HS-27A (cell line): ENCODE data around the gene TANGO2.

ENCODE experiments used
- DNase-seq: peaks from one replicate; pipeline ENCODE4 v3.0.0-alpha.2; 2012; ENCODE audit warnings: low read depth, missing footprints

Gene TANGO2

GRCh38 chr22:19996694-19997384 lies 24.1 kb upstream of the TANGO2 start:
- no peak for DNase-seq

- DNase-seq, result no peak
These were observed 23.2 kb upstream of the TANGO2 start for GRCh38 chr22:19997561-19998231.

GRCh38 chr22:19998232-19998951 lies 22.5 kb upstream of the TANGO2 start:
- no peak for DNase-seq

- DNase-seq, result no peak
These were observed 21.7 kb upstream of the TANGO2 start for GRCh38 chr22:19998991-19999820.

GRCh38 chr22:20000246-20001081 lies 20.4 kb upstream of the TANGO2 start:
- no peak for DNase-seq

GRCh38 chr22:20001082-20001638 lies 19.8 kb upstream of the TANGO2 start:
- no peak for DNase-seq

- no peak for DNase-seq
These were observed 18.8 kb upstream of the TANGO2 start for GRCh38 chr22:20002128-20002527.

GRCh38 chr22:20002636-20003035 lies 18.3 kb upstream of the TANGO2 start:
- DNase-seq, result no peak

GRCh38 chr22:20003304-20003703 lies 17.6 kb upstream of the TANGO2 start:
- no peak for DNase-seq

GRCh38 chr22:20004464-20004863 lies 16.4 kb upstream of the TANGO2 start:
- DNase-seq, result no peak

- no peak for DNase-seq
These were observed 12.5 kb upstream of the TANGO2 start for GRCh38 chr22:20008221-20008995.

- DNase-seq, result no peak
These were observed 11.9 kb upstream of the TANGO2 start for GRCh38 chr22:20009018-20009491.

GRCh38 chr22:20009582-20010306 lies 11.2 kb upstream of the TANGO2 start:
- no peak for DNase-seq

GRCh38 chr22:20010307-20011122 lies 10.4 kb upstream of the TANGO2 start:
- DNase-seq, result no peak

GRCh38 chr22:20011123-20011992 lies 9.6 kb upstream of the TANGO2 start:
- DNase-seq, result no peak

GRCh38 chr22:20011993-20012740 lies 8.7 kb upstream of the TANGO2 start:
- DNase-seq, result no peak
